SJCRH30 (cell line): ENCODE data around the gene ZBTB21. TPM values are rescaled to one million over a fixed set of nuclear protein-coding genes. Genes with fewer than 3 reads are reported as not detected.
A peak's percentile ranks its signal among the peaks of the same experiment; 100 is the strongest.

Experiments
- DNase-seq, 2 experiments: peaks; one replicate each; pipeline ENCODE4 v3.0.0-alpha.2; 2015 to 2020
- H3K27ac ChIP-seq: fragments of 250-450 bp; sonication (Bioruptor Pico); 2 replicates; pipeline ENCODE4 v1.5.1; 2020; ENCODE audit warnings: mild to moderate bottlenecking, moderate library complexity
- H3K27me3 ChIP-seq: fragments of 250-450 bp; sonication (Bioruptor Pico); 2 replicates; pipeline ENCODE4 v1.5.1; 2020; ENCODE audit warnings: mild to moderate bottlenecking, moderate library complexity
- H3K36me3 ChIP-seq: fragments of 250-450 bp; sonication (Bioruptor Pico); 2 replicates; pipeline ENCODE4 v1.5.1; 2020; ENCODE audit warnings: mild to moderate bottlenecking, moderate library complexity
- H3K4me1 ChIP-seq: fragments of 250-450 bp; sonication (Bioruptor Pico); 2 replicates; pipeline ENCODE4 v1.5.1; 2020; ENCODE audit warnings: mild to moderate bottlenecking, moderate library complexity
- H3K4me3 ChIP-seq: fragments of 250-450 bp; sonication (Bioruptor Pico); 2 replicates; pipeline ENCODE4 v1.5.1; 2020; ENCODE audit warnings: mild to moderate bottlenecking, moderate library complexity
- H3K9me3 ChIP-seq: fragments of 250-450 bp; sonication (Bioruptor Pico); replicated peaks from 2 replicates; pipeline ENCODE4 v1.5.1; 2020; ENCODE audit warnings: mild to moderate bottlenecking, moderate library complexity
- total RNA-seq: library from RNA; depleted of rRNA; stranded (reverse); fragments of >200 nt; shearing (Covaris generic); gene quantifications from 2 replicates; pipeline ENCODE4 v1.2.3, GENCODE V29; 2014

ZBTB21 gene
- total RNA-seq, 1 experiment from 2014 or later, result 25.7 TPM

GRCh38 chr21:41976611-41977010, 33.5 kb downstream of the ZBTB21 start:
- Histone ChIP-seq H3K27me3 (no peaks in the 10 kb centered on the region), H3K36me3 (no peaks in the 10 kb centered on the region), H3K9me3 (no peaks in the 10 kb centered on the region; the same call in 1 of the 2 replicates), H3K27ac (no peak overlapping the region), H3K4me3 (no peak overlapping the region), H3K4me1 (no peaks in the 10 kb centered on the region)
- DNase-seq, result no peak

- no peak overlapping the region for H3K4me3 ChIP-seq
- no peaks in the 10 kb centered on the region; the same call in 1 of the 2 replicates for H3K9me3 ChIP-seq
- no peaks in the 10 kb centered on the region for H3K4me1 ChIP-seq
- no peak overlapping the region for H3K27ac ChIP-seq
- H3K27me3 ChIP-seq, result no peaks in the 10 kb centered on the region
- DNase-seq, result peak; percentile 26 to 42
- no peaks in the 10 kb centered on the region for H3K36me3 ChIP-seq
Measured at GRCh38 chr21:41975391-41976272, 34.5 kb downstream of the ZBTB21 start.

GRCh38 chr21:41974752-41975053, 35.5 kb downstream of the ZBTB21 start:
- H3K4me1 ChIP-seq, result no peaks in the 10 kb centered on the region
- no peak for DNase-seq

GRCh38 chr21:41973861-41974751, 36.1 kb downstream of the ZBTB21 start:
- Histone ChIP-seq H3K4me1 (no peaks in the 10 kb centered on the region), H3K27me3 (no peaks in the 10 kb centered on the region), H3K36me3 (no peaks in the 10 kb centered on the region), H3K27ac (no peak overlapping the region), H3K9me3 (no peaks in the 10 kb centered on the region; the same call in 1 of the 2 replicates), H3K4me3 (no peak overlapping the region)
- no peak for DNase-seq

More at GRCh38 chr21:41974752-41975053, 35.5 kb downstream of the ZBTB21 start:
- Histone ChIP-seq H3K27ac (no peak overlapping the region), H3K4me3 (no peak overlapping the region), H3K36me3 (no peaks in the 10 kb centered on the region), H3K27me3 (no peaks in the 10 kb centered on the region), H3K9me3 (no peaks in the 10 kb centered on the region; the same call in 1 of the 2 replicates)

- H3K4me1 ChIP-seq, result no peaks in the 10 kb centered on the region
- no peak for DNase-seq
Measured at GRCh38 chr21:41973427-41973831, 36.7 kb downstream of the ZBTB21 start.

GRCh38 chr21:41972511-41973205, 37.5 kb downstream of the ZBTB21 start:
- no peaks in the 10 kb centered on the region for H3K27me3 ChIP-seq
- H3K27ac ChIP-seq, result no peak overlapping the region
- no peaks in the 10 kb centered on the region for H3K4me1 ChIP-seq
- no peaks in the 10 kb centered on the region for H3K36me3 ChIP-seq
- no peak for DNase-seq
- H3K4me3 ChIP-seq, result no peak overlapping the region
- H3K9me3 ChIP-seq, result no peaks in the 10 kb centered on the region

More at GRCh38 chr21:41973427-41973831, 36.7 kb downstream of the ZBTB21 start:
- Histone ChIP-seq H3K36me3 (no peaks in the 10 kb centered on the region), H3K27me3 (no peaks in the 10 kb centered on the region), H3K27ac (no peak overlapping the region), H3K9me3 (no peaks in the 10 kb centered on the region), H3K4me3 (no peak overlapping the region)

GRCh38 chr21:41971891-41972290, 38.3 kb downstream of the ZBTB21 start:
- Histone ChIP-seq H3K36me3 (no peaks in the 10 kb centered on the region), H3K4me3 (no peak overlapping the region), H3K27me3 (no peaks in the 10 kb centered on the region), H3K4me1 (no peaks in the 10 kb centered on the region), H3K9me3 (no peaks in the 10 kb centered on the region), H3K27ac (no peak overlapping the region)
- DNase-seq, result no peak

GRCh38 chr21:41970751-41971653, 39.2 kb downstream of the ZBTB21 start:
- Histone ChIP-seq H3K27me3 (no peaks in the 10 kb centered on the region), H3K36me3 (no peaks in the 10 kb centered on the region), H3K4me3 (no peak overlapping the region), H3K4me1 (no peaks in the 10 kb centered on the region), H3K27ac (no peak overlapping the region), H3K9me3 (no peaks in the 10 kb centered on the region)
- no peak for DNase-seq

- DNase-seq, result no peak
- Histone ChIP-seq H3K9me3 (no peaks in the 10 kb centered on the region), H3K36me3 (no peaks in the 10 kb centered on the region), H3K27ac (no peak overlapping the region), H3K27me3 (no peaks in the 10 kb centered on the region), H3K4me1 (no peaks in the 10 kb centered on the region), H3K4me3 (no peak overlapping the region)
Measured at GRCh38 chr21:41970106-41970391, 40.1 kb downstream of the ZBTB21 start.

GRCh38 chr21:41967708-41968107, 42.5 kb downstream of the ZBTB21 start:
- no peak for DNase-seq
- Histone ChIP-seq H3K4me3 (no peak overlapping the region), H3K4me1 (no peaks in the 10 kb centered on the region), H3K27me3 (no peaks in the 10 kb centered on the region; the same call in 1 of the 2 replicates), H3K27ac (no peak overlapping the region), H3K36me3 (no peaks in the 10 kb centered on the region), H3K9me3 (no peaks in the 10 kb centered on the region)

- no peaks in the 10 kb centered on the region for H3K9me3 ChIP-seq
- no peaks in the 10 kb centered on the region; the same call in 1 of the 2 replicates for H3K27me3 ChIP-seq
- H3K27ac ChIP-seq, result no peak overlapping the region
- H3K4me3 ChIP-seq, result no peak overlapping the region
- no peaks in the 10 kb centered on the region for H3K4me1 ChIP-seq
- no peak for DNase-seq
- no peaks in the 10 kb centered on the region for H3K36me3 ChIP-seq
Measured at GRCh38 chr21:41966872-41967621, 43.1 kb downstream of the ZBTB21 start.

GRCh38 chr21:41966041-41966833, 43.9 kb downstream of the ZBTB21 start:
- Histone ChIP-seq H3K9me3 (no peaks in the 10 kb centered on the region), H3K4me3 (no peak overlapping the region), H3K27ac (no peak overlapping the region), H3K36me3 (no peaks in the 10 kb centered on the region), H3K4me1 (no peaks in the 10 kb centered on the region), H3K27me3 (no peaks in the 10 kb centered on the region; the same call in 1 of the 2 replicates)
- no peak for DNase-seq
